ENCODE data around the gene CCSER1.
"Not testable (repeated sequence)": the region's sequence is repeated elsewhere in the genome, so short reads cannot be mapped to it uniquely, and the experiment has no call there.

The CCSER1 gene

GRCh38 chr4:91123742-91124141, 996.5 kb downstream of the CCSER1 start:
- no peak for DNase-seq (ENCODE audit: low read depth, low spot score)

GRCh38 chr4:91127192-91127591, 1000.0 kb downstream of the CCSER1 start:
- no peak for DNase-seq (ENCODE audit: low read depth, low spot score)

GRCh38 chr4:91127831-91128230, 1000.6 kb downstream of the CCSER1 start:
- DNase-seq (ENCODE audit: low read depth, low spot score): peak; percentile 3

GRCh38 chr4:91128519-91128918, 1001.3 kb downstream of the CCSER1 start:
- no peak for DNase-seq (ENCODE audit: low read depth, low spot score)

GRCh38 chr4:91147067-91147466, 1019.9 kb downstream of the CCSER1 start:
- no peak for DNase-seq (ENCODE audit: low read depth, low spot score)

GRCh38 chr4:91154041-91154440, 1026.8 kb downstream of the CCSER1 start:
- DNase-seq (ENCODE audit: low read depth, low spot score): not testable (repeated sequence)

GRCh38 chr4:91167864-91168653, 1040.9 kb downstream of the CCSER1 start:
- not testable (repeated sequence) for DNase-seq (ENCODE audit: low read depth, low spot score)

- no peak for DNase-seq (ENCODE audit: low read depth, low spot score)
Observed at GRCh38 chr4:91170768-91171167, 1043.6 kb downstream of the CCSER1 start.

GRCh38 chr4:91171217-91171616, 1044.0 kb downstream of the CCSER1 start:
- DNase-seq (ENCODE audit: low read depth, low spot score): no peak

- DNase-seq (ENCODE audit: low read depth, low spot score): not testable (repeated sequence)
Observed at GRCh38 chr4:91185061-91185460, 1057.9 kb downstream of the CCSER1 start.

GRCh38 chr4:91198951-91199350, 1071.8 kb downstream of the CCSER1 start:
- no peak for DNase-seq (ENCODE audit: low read depth, low spot score)

GRCh38 chr4:91207535-91207934, 1080.3 kb downstream of the CCSER1 start:
- DNase-seq (ENCODE audit: low read depth, low spot score): no peak

- no peak for DNase-seq (ENCODE audit: low read depth, low spot score)
Observed at GRCh38 chr4:91212211-91212610, 1085.0 kb downstream of the CCSER1 start.

- not testable (repeated sequence) for DNase-seq (ENCODE audit: low read depth, low spot score)
Observed at GRCh38 chr4:91217831-91218403, 1090.7 kb downstream of the CCSER1 start.

GRCh38 chr4:91220315-91220714, 1093.1 kb downstream of the CCSER1 start:
- DNase-seq (ENCODE audit: low read depth, low spot score): no peak

GRCh38 chr4:91222014-91222413, 1094.8 kb downstream of the CCSER1 start:
- DNase-seq (ENCODE audit: low read depth, low spot score): no peak

- no peak for DNase-seq (ENCODE audit: low read depth, low spot score)
Observed at GRCh38 chr4:91226867-91227266, 1099.7 kb downstream of the CCSER1 start.

- no peak for DNase-seq (ENCODE audit: low read depth, low spot score)
Observed at GRCh38 chr4:91228659-91229058, 1101.5 kb downstream of the CCSER1 start.

GRCh38 chr4:91233164-91233563, 1106.0 kb downstream of the CCSER1 start:
- no peak for DNase-seq (ENCODE audit: low read depth, low spot score)

- no peak for DNase-seq (ENCODE audit: low read depth, low spot score)
Observed at GRCh38 chr4:91243132-91243531, 1115.9 kb downstream of the CCSER1 start.

- peak; percentile 59 for DNase-seq (ENCODE audit: low read depth, low spot score)
Observed at GRCh38 chr4:91256043-91256442, 1128.8 kb downstream of the CCSER1 start.

- DNase-seq (ENCODE audit: low read depth, low spot score): no peak
Observed at GRCh38 chr4:91256751-91257150, 1129.6 kb downstream of the CCSER1 start.

GRCh38 chr4:91257721-91258120, 1130.5 kb downstream of the CCSER1 start:
- DNase-seq (ENCODE audit: low read depth, low spot score): no peak

Data from ELF-1 (cell line).